MCF 10A (cell line): ENCODE results near the gene GABRB1. TPM values are rescaled to one million over a fixed set of nuclear protein-coding genes. Genes with fewer than 3 reads are reported as not detected.

Experiments used
- BruUV-seq: library from RNA; stranded (reverse); fragments of 400-500 nt; replicated peaks from 2 replicates; lab custom pipeline; 2021; lab: Mats Ljungman, UMichigan
- CTCF ChIA-PET: fragments of 300-600 bp; sonication (Branson Sonifier 250); formaldehyde crosslinking; extraction: SDS; loops from one replicate; lab custom pipeline; 2021; ENCODE audit warnings: antibody characterized with exemption, inconsistent platforms; lab: Yijun Ruan, JAX
- POLR2A ChIA-PET: fragments of 300-600, 350-650 bp; sonication (Branson Sonifier 250); formaldehyde crosslinking; extraction: SDS; loops from one replicate; lab custom pipeline; 2020; ENCODE audit warnings: antibody characterized with exemption, inconsistent platforms; lab: Yijun Ruan, JAX
- DNase-seq: peaks from one replicate; pipeline ENCODE4 v3.0.0-alpha.2; 2018; ENCODE audit not compliant: unreplicated experiment
- H3K27ac Mint-ChIP-seq: one replicate; pipeline ENCODE4 v1.8.0; 2022; ENCODE audit warnings: mild to moderate bottlenecking, low read depth, mixed read lengths; ENCODE audit not compliant: unreplicated experiment
- H3K27me3 Mint-ChIP-seq: one replicate; pipeline ENCODE4 v1.8.0; 2022; ENCODE audit warnings: mixed read lengths; ENCODE audit not compliant: insufficient read depth, unreplicated experiment
- H3K36me3 Mint-ChIP-seq: one replicate; pipeline ENCODE4 v1.8.0; 2022; ENCODE audit warnings: mild to moderate bottlenecking, moderate library complexity, mixed read lengths; ENCODE audit not compliant: insufficient read depth, unreplicated experiment
- H3K4me1 Mint-ChIP-seq: one replicate; pipeline ENCODE4 v1.8.0; 2022; ENCODE audit warnings: mixed read lengths; ENCODE audit not compliant: insufficient read depth, unreplicated experiment
- H3K4me3 Mint-ChIP-seq: one replicate; pipeline ENCODE4 v1.8.0; 2022; ENCODE audit warnings: mild to moderate bottlenecking, moderate library complexity, mixed read lengths; ENCODE audit not compliant: unreplicated experiment
- H3K9me3 Mint-ChIP-seq: one replicate; pipeline ENCODE4 v1.8.0; 2022; ENCODE audit warnings: mixed read lengths; ENCODE audit not compliant: unreplicated experiment
- CTCF ChIP-seq: fragments of 200-600 bp; IDR thresholded peaks from one replicate; pipeline ENCODE4 v1.8.0; 2022; ENCODE audit warnings: antibody characterized with exemption, mild to moderate bottlenecking; ENCODE audit not compliant: unreplicated experiment
- intact Hi-C: fragments of 100-400 bp; cut with micrococcal nuclease; formaldehyde crosslinking; loops from 2 replicates; pipeline ENCODE4 v1.14.1; 2022
- total RNA-seq: library from RNA; stranded (reverse); gene quantifications from 2 replicates; pipeline ENCODE4 v1.2.3, GENCODE V29; 2022

Gene GABRB1
- total RNA-seq, 1 experiment from 2014 or later, result not detected

DNA sequence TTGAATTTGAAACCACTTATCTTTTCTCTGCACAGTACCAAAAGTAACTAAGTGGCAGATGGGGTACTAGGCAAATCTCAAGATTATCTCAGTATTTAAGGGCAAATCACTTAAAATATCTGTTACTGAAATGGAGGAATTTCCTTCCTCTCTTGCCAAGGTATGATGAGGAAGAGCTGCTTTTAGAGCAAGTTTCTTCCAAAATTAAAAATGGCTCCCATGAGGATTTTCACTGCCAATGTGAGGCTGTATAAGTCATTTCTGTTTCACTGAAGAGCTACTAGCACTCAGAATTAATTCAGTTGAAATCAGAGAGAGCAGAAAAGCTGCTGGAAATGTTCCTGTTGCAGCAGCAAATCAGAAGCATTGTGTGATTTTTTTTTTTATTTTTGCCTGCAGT lies 43.4 kb downstream of the GABRB1 start:
- H3K27ac Mint-ChIP-seq, result no peak overlapping the region
- peaks cover 13% of the 10 kb centered on the region for H3K4me1 Mint-ChIP-seq
- intact Hi-C loops, result no loop called here
- ChIA-PET POLR2A (interaction anchor here (0.6 to 2.7 kb wide), 4 partner anchors 12 to 523 kb away, joined by 3 to 7 read pairs (median 3); no protein-coding TSS in a partner anchor), CTCF (interaction anchor here (0.7 to 2.0 kb wide), 4 partner anchors 11 to 754 kb away, joined by 3 to 9 read pairs (median 5); no protein-coding TSS in a partner anchor)
- DNase-seq, result no peak
- no peaks in the 10 kb centered on the region for H3K36me3 Mint-ChIP-seq
- BruUV-seq, result no TSS peak
- H3K27me3 Mint-ChIP-seq, result no peaks in the 10 kb centered on the region
- no peak for TF ChIP-seq CTCF
- H3K9me3 Mint-ChIP-seq, result peaks cover 11% of the 10 kb centered on the region
- H3K4me3 Mint-ChIP-seq, result no peak overlapping the region

DNA sequence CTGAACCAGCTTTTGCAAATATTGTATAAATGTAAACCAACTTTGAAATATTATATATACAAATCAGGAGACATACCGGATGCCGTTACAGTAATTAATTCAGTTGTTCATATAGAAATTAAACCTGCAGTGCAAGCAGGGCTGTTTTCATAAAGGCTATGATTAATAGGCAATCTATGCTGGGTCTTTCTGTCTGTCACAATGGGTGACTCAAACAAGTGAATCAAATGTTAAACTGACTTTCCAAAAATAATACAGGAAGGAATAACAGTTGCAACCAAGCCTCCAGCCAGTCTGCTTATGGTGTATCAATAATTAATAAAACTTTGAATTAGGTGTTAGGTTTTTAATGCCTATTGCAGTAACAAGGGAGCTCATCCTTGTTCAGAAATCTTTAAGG lies 43.9 kb downstream of the GABRB1 start:
- DNase-seq, result peak; percentile 57
- H3K4me3 Mint-ChIP-seq, result no peak overlapping the region
- peaks cover 11% of the 10 kb centered on the region for H3K9me3 Mint-ChIP-seq
- ChIA-PET CTCF (interaction anchor here (1.1 to 2.0 kb wide), 2 partner anchors 11 to 12 kb away, joined by 5 read pairs; no protein-coding TSS in a partner anchor), POLR2A (interaction anchor here (0.7 to 2.7 kb wide), 4 partner anchors 12 to 388 kb away, joined by 3 to 7 read pairs (median 3); partner anchors contain the start of gene COMMD8)
- H3K4me1 Mint-ChIP-seq, result peaks cover 13% of the 10 kb centered on the region
- intact Hi-C loops, result no loop called here
- no TSS peak for BruUV-seq
- no peaks in the 10 kb centered on the region for H3K27me3 Mint-ChIP-seq
- H3K27ac Mint-ChIP-seq, result no peak overlapping the region
- H3K36me3 Mint-ChIP-seq, result no peaks in the 10 kb centered on the region
- no peak for TF ChIP-seq CTCF

GRCh38 chr4:47075919-47076318 lies 44.6 kb downstream of the GABRB1 start:
- Mint-ChIP-seq H3K27ac (no peak overlapping the region), H3K4me3 (no peak overlapping the region), H3K9me3 (peaks cover 7% of the 10 kb centered on the region), H3K27me3 (no peaks in the 10 kb centered on the region), H3K4me1 (peaks cover 13% of the 10 kb centered on the region), H3K36me3 (no peaks in the 10 kb centered on the region)
- DNase-seq, result no peak
- no peak for TF ChIP-seq CTCF
- CTCF ChIA-PET, result interaction anchor here (0.5 to 2.0 kb wide), 2 partner anchors 10 to 14 kb away, joined by 3 to 5 read pairs; no protein-coding TSS in a partner anchor
- intact Hi-C loops, result no loop called here
- POLR2A ChIA-PET, result interaction anchor here (0.7 kb wide), 1 partner anchor 388 kb away, joined by 3 read pairs; the partner anchor contains the start of gene COMMD8
- BruUV-seq, result no TSS peak

- Mint-ChIP-seq H3K27ac (no peak overlapping the region), H3K27me3 (peaks cover 28% of the 10 kb centered on the region), H3K4me1 (no peaks in the 10 kb centered on the region), H3K36me3 (no peaks in the 10 kb centered on the region), H3K4me3 (no peak overlapping the region), H3K9me3 (no peaks in the 10 kb centered on the region)
- BruUV-seq, result no TSS peak
- TF ChIP-seq CTCF, result no peak
- no peak for DNase-seq
- intact Hi-C loops, result no loop called here
- ChIA-PET POLR2A (no interaction called here), CTCF (interaction anchor here (0.7 to 1.4 kb wide), 4 partner anchors 38 to 1141 kb away, joined by 3 to 4 read pairs (median 4); no protein-coding TSS in a partner anchor)
Observed at GRCh38 chr4:47084111-47084510, 52.7 kb downstream of the GABRB1 start.
